ENCODE data around the gene RGS8.
"Not testable (repeated sequence)": the region's sequence is repeated elsewhere in the genome, so short reads cannot be mapped to it uniquely, and the experiment has no call there.

The RGS8 gene

GRCh38 chr1:182702826-182703524 lies 18.6 kb upstream of the RGS8 start:
- TF ChIP-seq, protein P1, sequence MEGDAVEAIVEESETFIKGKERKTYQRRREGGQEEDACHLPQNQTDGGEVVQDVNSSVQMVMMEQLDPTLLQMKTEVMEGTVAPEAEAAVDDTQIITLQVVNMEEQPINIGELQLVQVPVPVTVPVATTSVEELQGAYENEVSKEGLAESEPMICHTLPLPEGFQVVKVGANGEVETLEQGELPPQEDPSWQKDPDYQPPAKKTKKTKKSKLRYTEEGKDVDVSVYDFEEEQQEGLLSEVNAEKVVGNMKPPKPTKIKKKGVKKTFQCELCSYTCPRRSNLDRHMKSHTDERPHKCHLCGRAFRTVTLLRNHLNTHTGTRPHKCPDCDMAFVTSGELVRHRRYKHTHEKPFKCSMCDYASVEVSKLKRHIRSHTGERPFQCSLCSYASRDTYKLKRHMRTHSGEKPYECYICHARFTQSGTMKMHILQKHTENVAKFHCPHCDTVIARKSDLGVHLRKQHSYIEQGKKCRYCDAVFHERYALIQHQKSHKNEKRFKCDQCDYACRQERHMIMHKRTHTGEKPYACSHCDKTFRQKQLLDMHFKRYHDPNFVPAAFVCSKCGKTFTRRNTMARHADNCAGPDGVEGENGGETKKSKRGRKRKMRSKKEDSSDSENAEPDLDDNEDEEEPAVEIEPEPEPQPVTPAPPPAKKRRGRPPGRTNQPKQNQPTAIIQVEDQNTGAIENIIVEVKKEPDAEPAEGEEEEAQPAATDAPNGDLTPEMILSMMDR (IDR thresholded peaks at IDR 0.05): no peak
- no peak overlapping the region for H3K27ac ChIP-seq
- H3K4me3 ChIP-seq: no peak overlapping the region
- no peak for DNase-seq (ENCODE audit: low spot score)

DNA sequence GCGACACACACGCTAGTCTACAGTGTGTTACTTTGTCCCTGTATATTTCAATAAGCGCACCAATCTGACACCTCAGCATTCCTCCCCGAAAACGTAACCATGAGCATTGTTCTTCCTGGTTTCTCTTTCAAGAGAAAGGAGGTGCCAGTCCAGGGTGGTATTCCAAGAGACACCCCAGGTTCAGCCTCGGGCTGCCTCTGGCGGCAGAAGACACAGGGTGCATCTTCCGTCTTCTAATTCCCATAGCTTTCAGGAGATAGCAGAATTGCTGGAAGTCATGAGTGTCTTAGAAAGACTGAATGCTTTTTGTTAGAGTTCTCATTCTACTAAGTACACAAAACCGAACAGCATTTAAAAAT lies 15.9 kb upstream of the RGS8 start:
- TF ChIP-seq, protein P1 (IDR thresholded peaks at IDR 0.05): no peak
- no peak for DNase-seq (ENCODE audit: low spot score)
- Histone ChIP-seq H3K27ac (no peak overlapping the region), H3K4me3 (peak overlapping the region; percentile 47)

- DNase-seq (ENCODE audit: low spot score): peak; percentile 79
- H3K4me3 ChIP-seq: peak overlapping the region; percentile 47
- peak overlapping the region; percentile 8 to 43 for H3K27ac ChIP-seq
- TF ChIP-seq, protein P1 (IDR thresholded peaks at IDR 0.05): no peak
Observed at GRCh38 chr1:182699393-182700350, 15.3 kb upstream of the RGS8 start.

DNA sequence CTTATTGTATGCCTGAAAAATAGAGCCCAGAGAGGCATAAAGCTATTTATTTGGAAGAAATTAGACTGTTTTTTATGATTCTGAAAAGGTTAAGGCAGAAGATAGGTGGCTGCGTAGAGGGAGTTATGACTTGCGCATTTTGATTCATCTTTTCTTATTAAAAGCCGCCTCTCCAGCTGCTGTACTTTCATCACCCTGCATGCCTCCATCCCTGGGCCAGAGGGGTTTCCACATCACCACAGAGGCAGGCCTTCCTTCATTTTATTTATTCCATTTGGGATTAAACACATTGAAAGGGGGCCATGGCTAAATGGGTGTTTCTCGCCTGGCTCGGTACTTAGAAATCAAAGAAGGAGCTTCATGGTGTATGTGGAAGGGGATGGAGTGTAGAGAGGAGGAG lies 14.6 kb upstream of the RGS8 start:
- Histone ChIP-seq H3K4me3 (peak overlapping the region; percentile 47), H3K27ac (peak overlapping the region; percentile 8 to 43)
- TF ChIP-seq, protein P1 (IDR thresholded peaks at IDR 0.05): no peak
- no peak for DNase-seq (ENCODE audit: low spot score)

DNA sequence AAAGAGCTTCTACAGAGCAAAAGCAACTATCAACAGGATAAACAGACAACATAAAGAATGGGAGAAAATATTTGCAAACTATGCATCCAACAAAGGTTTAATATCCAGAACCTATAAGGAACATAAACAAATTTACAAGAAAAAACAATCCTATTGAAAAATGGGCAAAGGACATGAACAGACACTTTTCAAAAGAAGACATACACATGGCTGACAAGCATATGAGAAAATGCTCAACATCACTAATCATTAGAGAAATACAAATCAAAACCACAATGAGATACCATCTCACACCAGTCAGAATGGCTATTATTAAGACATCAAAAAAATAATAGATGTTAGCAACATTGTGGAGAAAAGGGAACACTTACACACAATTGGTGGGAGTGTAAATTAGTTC lies 8.8 kb upstream of the RGS8 start:
- not testable (repeated sequence) for H3K27ac ChIP-seq; H3K4me3 ChIP-seq; DNase-seq (ENCODE audit: low spot score)

- no peak overlapping the region for H3K27ac ChIP-seq
- DNase-seq (ENCODE audit: low spot score): no peak
- H3K4me3 ChIP-seq: no peak overlapping the region
- TF ChIP-seq, protein P1 (IDR thresholded peaks at IDR 0.05): no peak
Observed at GRCh38 chr1:182690886-182691443, 6.6 kb upstream of the RGS8 start.

- Histone ChIP-seq H3K27ac (no peak overlapping the region), H3K4me3 (no peak overlapping the region)
- TF ChIP-seq, protein P1 (IDR thresholded peaks at IDR 0.05): no peak
- DNase-seq (ENCODE audit: low spot score): no peak
Observed at GRCh38 chr1:182688436-182689205, 4.2 kb upstream of the RGS8 start.
